Kasumi-1 (cell line): ENCODE results near the gene CBL.
"Not testable (repeated sequence)": the region's sequence is repeated elsewhere in the genome, so short reads cannot be mapped to it uniquely, and the experiment has no call there.

Experiments
- DNase-seq, 2 experiments: peaks; one replicate each; lab custom pipeline; 2025; lab: John Stamatoyannopoulos, UW

CBL gene

GRCh38 chr11:119209186-119209585, 3.0 kb downstream of the CBL start:
- DNase-seq, result no peak

GRCh38 chr11:119210050-119210449, 3.9 kb downstream of the CBL start:
- no peak for DNase-seq

- no peak for DNase-seq
Measured at GRCh38 chr11:119218141-119218878, 12.2 kb downstream of the CBL start.

GRCh38 chr11:119222308-119222707, 16.2 kb downstream of the CBL start:
- no peak for DNase-seq

- no peak for DNase-seq
Measured at GRCh38 chr11:119222891-119223290, 16.8 kb downstream of the CBL start.

- DNase-seq, result no peak
Measured at GRCh38 chr11:119223856-119224255, 17.7 kb downstream of the CBL start.

GRCh38 chr11:119228535-119229287, 22.6 kb downstream of the CBL start:
- not testable (repeated sequence) for DNase-seq

GRCh38 chr11:119229288-119229672, 23.1 kb downstream of the CBL start:
- no peak for DNase-seq

GRCh38 chr11:119229741-119230140, 23.6 kb downstream of the CBL start:
- DNase-seq, result no peak

GRCh38 chr11:119236490-119236889, 30.4 kb downstream of the CBL start:
- DNase-seq, result no peak

GRCh38 chr11:119236891-119237290, 30.8 kb downstream of the CBL start:
- no peak for DNase-seq

GRCh38 chr11:119237515-119237914, 31.4 kb downstream of the CBL start:
- no peak for DNase-seq

- DNase-seq, result no peak
Measured at GRCh38 chr11:119248750-119249670, 42.9 kb downstream of the CBL start.

GRCh38 chr11:119249671-119250010, 43.5 kb downstream of the CBL start:
- no peak for DNase-seq

GRCh38 chr11:119251114-119251513, 45.0 kb downstream of the CBL start:
- no peak for DNase-seq

- no peak for DNase-seq
Measured at GRCh38 chr11:119254239-119254638, 48.1 kb downstream of the CBL start.

- peak in 1 of 2 experiments; percentile 13 for DNase-seq
Measured at GRCh38 chr11:119258180-119258579, 52.0 kb downstream of the CBL start.

GRCh38 chr11:119258983-119259382, 52.8 kb downstream of the CBL start:
- DNase-seq, result peak in 1 of 2 experiments; percentile 15

- DNase-seq, result peak; percentile 80 to 88
Measured at GRCh38 chr11:119262668-119263351, 56.7 kb downstream of the CBL start.

GRCh38 chr11:119263352-119263940, 57.3 kb downstream of the CBL start:
- DNase-seq, result no peak

GRCh38 chr11:119266063-119266462, 59.9 kb downstream of the CBL start:
- no peak for DNase-seq
